HTERT RPE-1 (cell line): ENCODE data around the gene TMEM80.
"Not testable (repeated sequence)": the region's sequence is repeated elsewhere in the genome, so short reads cannot be mapped to it uniquely, and the experiment has no call there.

ENCODE experiments used
- in situ Hi-C: fragments of 300-500 bp; cut with MboI; formaldehyde crosslinking; loops from 4 replicates; pipeline ENCODE4 v1.14.3; 2020; ENCODE audit warnings: low sequenced_read_pairs

Gene TMEM80

GRCh38 chr11:679271-680207 lies 16.1 kb upstream of the TMEM80 start:
- in situ Hi-C loops, result no loop called here

GRCh38 chr11:680476-680875 lies 15.1 kb upstream of the TMEM80 start:
- in situ Hi-C loops, result no loop called here

GRCh38 chr11:680970-681369 lies 14.6 kb upstream of the TMEM80 start:
- in situ Hi-C loops, result no loop called here

GRCh38 chr11:686451-687243 lies 9.0 kb upstream of the TMEM80 start:
- in situ Hi-C loops, result no loop called here

GRCh38 chr11:687751-688150 lies 7.9 kb upstream of the TMEM80 start:
- in situ Hi-C loops, result no loop called here

- in situ Hi-C loops, result no loop called here
Observed at GRCh38 chr11:688681-689080, 6.9 kb upstream of the TMEM80 start.

GRCh38 chr11:689625-690024 lies 6.0 kb upstream of the TMEM80 start:
- in situ Hi-C loops, result no loop called here

GRCh38 chr11:690244-690643 lies 5.4 kb upstream of the TMEM80 start:
- in situ Hi-C loops, result not testable (repeated sequence)

- in situ Hi-C loops, result no loop called here
Observed at GRCh38 chr11:690738-691633, 4.6 kb upstream of the TMEM80 start.

- in situ Hi-C loops, result no loop called here
Observed at GRCh38 chr11:691710-692590, 3.7 kb upstream of the TMEM80 start.

GRCh38 chr11:692824-693414 lies 2.7 kb upstream of the TMEM80 start:
- in situ Hi-C loops, result no loop called here

GRCh38 chr11:693415-693831 lies 2.2 kb upstream of the TMEM80 start:
- in situ Hi-C loops, result no loop called here

- in situ Hi-C loops, result no loop called here
Observed at GRCh38 chr11:693887-694562, 1.6 kb upstream of the TMEM80 start.

GRCh38 chr11:694563-695287 lies 891 bp upstream of the TMEM80 start, which contains the start of gene DEAF1:
TSS of gene DEAF1 (minus strand) at chr11:695222. CDS start at chr11:695047, 175 bp downstream.
- in situ Hi-C loops, result no loop called here

- in situ Hi-C loops, result no loop called here
Observed at GRCh38 chr11:695288-695537, 403 bp upstream of the TMEM80 start.

GRCh38 chr11:696955-697491 lies 1.4 kb downstream of the TMEM80 start:
- in situ Hi-C loops, result no loop called here

- in situ Hi-C loops, result no loop called here
Observed at GRCh38 chr11:697811-698311, 2.2 kb downstream of the TMEM80 start.

- in situ Hi-C loops, result no loop called here
Observed at GRCh38 chr11:698493-699115, 3.0 kb downstream of the TMEM80 start.
